RCC 7860 (cell line): Measurements from ENCODE around the gene CDCA5.

Experiments
- DNase-seq: peaks from one replicate; pipeline ENCODE4 v3.0.0-alpha.2; 2015; ENCODE audit warnings: low spot score
- FAIRE-seq: peaks from 2 replicates; lab custom pipeline; 2012; peaks lifted over from hg19 to GRCh38; lab: Jason Lieb, UNC

The CDCA5 gene

DNA sequence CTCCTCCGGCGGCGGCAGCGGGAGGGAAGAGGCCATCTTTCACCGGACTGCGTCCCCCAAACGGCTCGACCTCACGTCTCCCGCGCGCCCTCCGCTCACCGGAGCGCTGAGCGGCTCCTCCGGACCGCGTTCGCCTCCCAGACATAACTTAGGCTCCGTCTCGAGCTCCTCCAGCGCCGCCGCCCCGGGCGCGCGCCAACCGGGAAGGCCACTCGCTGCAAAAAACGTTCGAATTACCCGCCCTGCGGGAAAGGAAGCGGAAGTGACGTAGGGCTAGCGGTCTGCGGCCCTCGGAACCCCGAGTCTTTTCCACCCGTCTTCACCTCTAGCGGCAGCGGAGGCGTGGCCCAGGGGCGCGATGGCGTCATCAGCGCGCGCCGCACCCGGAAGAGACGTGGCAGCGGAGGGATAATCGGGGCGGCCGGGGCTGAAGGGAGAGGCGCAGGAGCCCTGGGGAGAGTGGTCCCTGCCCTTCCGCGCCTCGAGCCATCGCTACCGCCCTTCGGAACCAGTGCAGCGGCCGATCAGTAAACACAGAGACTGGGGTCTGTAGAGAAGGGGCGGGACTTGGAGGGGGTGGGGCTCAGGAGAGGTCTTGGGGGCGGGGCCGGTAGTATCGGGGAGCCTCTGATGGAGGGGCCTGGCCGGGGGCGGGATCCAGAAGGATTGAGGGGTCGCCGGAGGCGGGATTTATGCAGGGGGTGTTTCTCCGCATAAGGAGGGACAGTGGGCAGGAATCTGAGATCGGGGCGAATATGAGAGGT is at the start of gene CDCA5, which contains the start of gene ZFPL1:
Gene CDCA5 (minus strand): TSS at position 207 of the 764 bp plus-strand sequence. CDS start 62 bp downstream, at position 145.
Gene ZFPL1 (plus strand): TSS at position 389 of the 764 bp plus-strand sequence. CDS start 477 bp downstream, outside the sequence.
- FAIRE-seq (no peak), DNase-seq (peak; percentile 85)

GRCh38 chr11:65132988-65133700 is 49.3 kb upstream of the CDCA5 start:
- FAIRE-seq (no peak), DNase-seq (no peak)

GRCh38 chr11:65132238-65132987 is 48.6 kb upstream of the CDCA5 start:
- FAIRE-seq = no peak

GRCh38 chr11:65131895-65132237 is 48.0 kb upstream of the CDCA5 start:
- no peak for DNase-seq
- FAIRE-seq = no peak

More at GRCh38 chr11:65132238-65132987, 48.6 kb upstream of the CDCA5 start:
- no peak for DNase-seq

GRCh38 chr11:65131417-65131776 is 47.6 kb upstream of the CDCA5 start:
- FAIRE-seq = no peak

DNA sequence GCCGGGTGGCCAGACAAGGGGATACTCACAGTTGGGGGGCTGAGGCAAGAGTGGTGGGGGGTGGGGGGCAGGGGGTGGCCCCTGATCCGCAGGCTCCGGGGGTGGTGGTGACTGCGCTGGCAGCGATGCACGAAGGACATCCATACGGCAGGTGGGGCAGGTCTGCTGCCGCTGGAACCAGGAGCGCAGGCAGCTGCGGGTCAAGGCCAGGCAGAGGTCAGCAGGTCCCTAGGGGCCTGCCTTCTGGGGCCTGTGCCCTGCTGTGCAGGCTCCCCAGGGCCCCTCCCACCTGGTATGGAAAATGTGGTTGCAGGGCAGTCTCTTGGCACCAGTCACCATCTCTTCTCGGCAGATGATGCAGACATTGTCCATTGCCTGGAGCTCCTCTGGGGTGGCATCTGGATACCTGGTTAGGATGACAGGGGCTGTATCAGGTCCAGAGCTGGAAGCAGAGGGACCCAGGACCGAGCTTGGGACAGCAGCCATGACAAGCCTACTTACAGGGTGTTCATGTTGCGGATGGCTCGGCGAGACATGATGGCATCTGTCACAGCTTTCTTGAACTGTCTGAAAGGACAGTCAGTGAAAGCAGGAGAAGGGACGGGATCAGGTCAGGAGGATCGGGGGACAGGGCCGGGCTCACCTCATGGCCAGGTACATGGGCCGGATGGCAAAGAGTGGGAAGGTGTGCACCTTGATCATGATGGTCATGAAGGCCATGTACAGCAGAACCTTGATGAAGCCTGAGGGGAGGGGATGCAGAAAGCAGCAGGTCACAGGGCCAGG is 47.0 kb upstream of the CDCA5 start:
- no peak for FAIRE-seq
- DNase-seq = no peak

More at GRCh38 chr11:65131417-65131776, 47.6 kb upstream of the CDCA5 start:
- DNase-seq = no peak

- DNase-seq (no peak), FAIRE-seq (no peak)
These were observed 46.0 kb upstream of the CDCA5 start for GRCh38 chr11:65129649-65130441.

DNA sequence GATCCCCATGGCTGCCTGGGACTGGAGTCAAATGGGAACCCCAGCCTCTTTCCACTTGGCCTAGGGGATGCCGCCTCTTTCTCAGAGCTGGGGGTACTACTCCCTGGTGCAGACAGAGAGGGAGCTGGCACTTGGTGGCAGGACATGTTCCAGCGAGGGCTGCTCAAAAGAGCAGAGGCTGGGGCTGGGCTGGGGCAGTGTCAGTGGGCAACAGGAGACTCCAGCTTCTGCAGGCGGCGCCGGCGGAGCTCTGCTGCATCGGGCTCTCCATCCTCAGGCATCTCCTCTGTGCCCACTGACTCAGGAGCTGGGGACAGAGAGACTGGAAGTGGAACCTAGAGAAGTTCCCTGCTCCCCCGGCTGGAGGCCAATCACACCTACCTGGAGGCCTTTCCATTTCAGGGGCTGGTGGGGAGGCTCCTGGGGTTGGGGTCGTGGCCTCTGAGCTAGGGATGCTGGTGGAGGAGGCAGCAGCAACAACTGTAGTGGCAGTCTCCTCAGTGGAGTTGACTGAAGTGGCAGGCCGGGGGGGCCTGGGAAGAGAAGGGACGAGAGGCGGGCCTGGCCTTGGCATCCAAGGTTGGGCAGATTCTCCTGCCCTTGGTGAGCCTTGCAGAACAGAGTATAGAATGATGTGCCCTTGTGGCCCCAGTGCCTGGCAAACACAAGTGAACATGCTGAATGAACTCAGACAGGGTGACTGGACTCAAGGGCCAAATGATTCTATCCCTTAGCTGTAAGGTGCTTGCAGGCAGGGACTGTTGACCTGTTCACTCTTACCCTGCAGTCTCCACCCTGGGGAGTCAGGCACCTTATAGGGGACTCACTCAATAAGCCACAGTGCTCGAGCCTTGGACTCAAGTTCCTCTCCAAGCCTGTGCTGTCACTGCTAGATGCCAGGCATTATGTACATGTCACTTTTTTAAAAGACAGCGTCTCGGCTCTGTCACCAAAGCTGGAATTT is 44.6 kb upstream of the CDCA5 start:
- DNase-seq (no peak), FAIRE-seq (no peak)

DNA sequence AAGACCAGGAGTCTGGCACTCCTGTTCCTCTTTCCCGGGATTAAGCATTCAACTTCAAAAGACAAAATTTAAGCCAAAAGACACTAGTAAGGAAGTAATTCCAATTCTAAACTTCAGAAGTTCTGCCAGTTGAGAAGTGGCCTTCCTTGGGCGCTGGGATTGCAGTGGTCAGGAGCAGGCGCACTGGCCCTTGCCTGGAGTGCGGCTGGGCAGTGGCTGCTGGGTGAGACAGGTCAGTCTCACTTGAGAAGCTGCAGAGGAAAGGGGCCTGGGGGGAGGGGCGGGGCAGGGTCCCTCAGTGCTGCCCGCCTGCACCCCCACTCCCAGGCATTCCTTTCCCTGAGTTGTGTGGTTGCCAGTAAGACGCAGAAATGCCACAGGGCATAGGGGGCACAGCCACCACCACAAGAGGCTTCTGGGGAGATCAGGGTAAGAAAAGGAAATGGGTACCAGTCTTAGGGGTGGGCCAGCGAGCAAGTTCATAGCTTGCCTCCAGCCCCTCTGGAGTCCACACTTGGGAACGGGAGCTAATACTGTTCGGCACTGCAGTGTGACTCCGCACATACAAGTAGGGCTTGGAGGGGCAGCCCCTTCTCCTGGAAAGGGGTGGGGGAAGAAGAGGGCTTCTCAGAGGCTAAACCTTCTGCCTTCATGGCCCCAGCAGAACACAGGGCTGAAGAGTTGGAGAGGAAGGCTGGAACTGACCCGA is 43.8 kb upstream of the CDCA5 start:
- FAIRE-seq (no peak), DNase-seq (no peak)

DNA sequence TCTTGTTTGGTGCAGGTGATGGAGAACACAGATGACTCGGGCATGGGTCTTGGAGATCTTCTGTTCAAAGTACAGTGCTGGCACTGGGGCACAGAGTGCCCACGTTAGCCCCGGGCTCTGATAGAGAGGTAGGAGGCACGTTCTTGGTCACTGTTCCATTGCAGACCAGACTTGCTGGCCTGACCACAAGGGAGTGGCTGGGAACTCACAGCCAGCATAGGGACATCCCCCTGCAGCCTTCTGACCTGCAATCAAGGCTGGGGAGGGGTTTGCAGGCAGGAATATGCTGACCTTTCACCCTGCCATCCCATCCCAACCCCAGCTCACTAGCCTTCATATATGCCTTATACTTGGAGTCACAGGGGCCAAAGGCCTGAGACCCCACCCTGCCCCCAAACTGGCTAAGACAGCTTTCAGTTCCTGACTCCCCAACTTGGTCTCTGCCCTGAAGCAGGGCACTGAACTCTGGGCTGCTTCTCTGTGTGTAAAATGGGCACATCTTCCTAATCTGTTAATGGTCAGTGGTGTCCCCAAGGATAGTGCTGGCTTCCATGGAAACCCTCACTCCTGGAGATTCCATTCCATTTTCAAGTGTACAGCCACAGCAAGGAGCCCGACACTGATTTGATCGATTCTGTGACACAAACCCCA is 42.9 kb upstream of the CDCA5 start:
- no peak for FAIRE-seq
- DNase-seq = no peak

DNA sequence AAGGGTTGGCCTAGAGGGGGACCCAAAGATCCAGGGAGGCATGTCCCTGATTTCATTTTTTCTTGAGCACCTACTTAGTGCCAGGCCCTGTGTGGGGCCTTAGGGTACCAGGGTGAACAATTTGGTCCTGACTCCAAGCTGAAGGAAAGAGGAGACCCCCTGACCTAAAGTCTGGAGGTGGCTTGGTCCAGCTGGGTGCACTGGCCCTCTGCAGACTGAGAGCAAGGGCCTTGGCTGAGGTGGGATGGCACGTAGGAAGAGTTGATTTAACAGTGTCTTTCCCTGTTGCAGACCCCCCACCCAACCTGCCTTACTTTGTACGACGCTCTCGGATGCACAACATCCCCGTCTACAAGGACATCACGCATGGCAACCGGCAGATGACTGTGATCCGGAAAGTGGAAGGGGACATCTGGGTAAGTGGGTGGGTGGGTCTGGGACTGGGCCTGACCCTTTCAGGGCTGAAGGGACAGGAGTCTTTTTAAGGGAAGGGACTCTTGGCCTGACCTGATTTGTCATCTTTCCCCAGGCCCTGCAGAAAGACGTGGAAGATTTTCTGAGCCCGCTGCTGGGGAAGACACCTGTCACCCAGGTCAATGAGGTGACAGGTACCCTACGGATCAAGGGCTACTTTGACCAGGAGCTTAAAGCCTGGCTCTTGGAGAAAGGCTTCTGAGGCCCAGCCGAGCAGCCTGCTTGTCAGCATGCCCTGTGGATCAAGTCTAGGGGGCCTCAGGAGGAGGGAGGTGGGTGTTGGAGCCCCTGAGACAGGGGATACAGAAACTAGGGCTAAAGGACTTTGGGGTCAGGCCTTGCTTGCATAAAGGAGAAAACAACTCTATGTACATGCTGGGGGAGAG is 41.6 kb upstream of the CDCA5 start:
- FAIRE-seq = no peak
- DNase-seq = no peak

GRCh38 chr11:65124480-65125196 is 40.8 kb upstream of the CDCA5 start:
- no peak for DNase-seq
- no peak for FAIRE-seq

DNA sequence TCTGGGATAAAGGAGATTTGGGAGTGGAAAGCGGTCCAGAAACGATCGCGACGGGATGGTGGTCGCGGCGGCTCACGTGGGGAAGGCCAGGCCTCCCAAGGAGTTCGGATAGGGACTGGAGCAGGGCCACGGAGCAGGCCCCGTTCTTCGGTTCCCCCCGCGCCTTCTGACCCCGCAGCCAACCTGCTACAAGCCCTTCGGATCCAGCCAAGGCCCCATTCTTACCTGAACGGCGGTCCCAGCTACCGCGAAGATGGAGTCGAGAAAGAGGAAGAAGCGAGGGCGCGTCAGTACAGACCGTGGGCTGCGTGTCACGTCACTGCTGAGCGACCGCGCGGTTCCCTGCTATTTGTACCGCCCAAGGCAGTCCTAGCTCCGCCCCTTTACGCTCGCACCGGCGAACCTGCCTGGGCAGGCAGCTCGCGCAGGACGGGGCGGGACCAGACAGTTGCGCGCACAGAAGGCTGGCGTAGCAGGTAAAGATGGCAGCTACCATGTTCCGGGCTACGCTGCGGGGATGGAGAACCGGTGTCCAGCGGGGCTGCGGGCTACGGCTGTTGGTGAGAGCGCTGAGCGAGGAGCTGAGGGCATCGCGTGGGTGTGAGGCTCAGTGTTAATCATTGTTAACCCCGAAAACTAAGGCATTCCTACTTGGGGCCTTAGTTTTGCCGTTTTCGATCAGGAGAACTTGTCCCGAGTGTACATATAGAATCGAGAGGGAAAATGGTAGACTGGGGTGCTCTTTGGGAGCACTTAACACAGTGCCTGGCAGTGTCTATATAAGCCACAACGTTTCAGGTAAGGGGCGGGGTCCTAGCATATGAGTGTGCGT is 38.2 kb upstream of the CDCA5 start, which contains the start of the genes FAU and MRPL49:
Gene FAU (minus strand): TSS at position 270 of the 832 bp plus-strand sequence. CDS start 321 bp downstream, outside the sequence.
Gene MRPL49 (plus strand): TSS at position 457 of the 832 bp plus-strand sequence. CDS start 26 bp downstream, at position 483.
- DNase-seq (peak; percentile 92), FAIRE-seq (peak; percentile 63)

GRCh38 chr11:65121447-65121864 is 37.6 kb upstream of the CDCA5 start:
- no peak for FAIRE-seq

GRCh38 chr11:65120831-65121230 is 37.0 kb upstream of the CDCA5 start:
- FAIRE-seq = no peak
- DNase-seq = no peak

More at GRCh38 chr11:65121447-65121864, 37.6 kb upstream of the CDCA5 start:
- no peak for DNase-seq
